ENCODE results near the gene FAM200B.

The FAM200B gene

DNA sequence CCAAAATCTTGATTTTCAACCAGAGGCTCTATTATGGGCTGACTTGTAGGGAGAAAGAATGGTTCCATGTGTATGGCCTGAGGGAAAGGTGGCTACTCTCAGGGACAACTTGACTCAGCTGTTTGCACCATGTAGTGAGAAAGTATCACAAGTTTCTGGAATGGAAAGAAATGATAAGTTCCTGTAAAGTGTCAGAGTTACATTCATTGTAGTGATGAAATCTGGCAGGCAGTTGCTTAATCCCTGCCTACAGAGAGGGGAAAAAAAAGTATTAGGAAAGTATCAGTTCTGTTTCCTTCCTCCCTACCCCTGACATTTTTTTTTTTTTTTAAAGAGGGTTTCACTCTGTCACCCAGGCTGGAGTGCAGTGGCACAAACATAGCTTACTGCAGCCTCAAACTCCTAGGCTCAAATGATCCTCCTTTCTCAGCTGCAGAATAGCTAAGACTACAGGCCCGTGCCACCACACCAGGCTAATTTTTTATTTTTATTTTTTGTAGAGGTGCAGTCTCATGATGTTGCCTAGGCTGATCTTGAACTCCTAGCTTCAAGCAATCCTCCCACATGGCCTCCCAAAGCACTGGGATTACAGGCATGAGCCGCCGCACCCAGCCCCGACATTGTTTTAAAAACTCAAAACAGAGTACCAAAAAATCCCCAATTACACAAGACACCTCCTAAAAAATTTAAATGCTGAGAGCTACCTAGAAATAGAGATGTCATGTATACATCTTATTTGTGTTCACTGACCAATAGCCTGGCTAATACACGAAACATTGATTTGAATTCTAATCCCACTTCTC lies 21.7 kb upstream of the FAM200B start:
- no peaks in the 10 kb centered on the region for H3K27me3 ChIP-seq (ENCODE audit: insufficient read depth, low read length)
- H3K4me3 ChIP-seq (ENCODE audit: low read depth, low read length, poor library complexity, severe bottlenecking), result no peak overlapping the region
- no peaks in the 10 kb centered on the region for H3K36me3 ChIP-seq (ENCODE audit: insufficient read depth, low read length)
- no peak overlapping the region for H3K4me2 ChIP-seq (ENCODE audit: low read length)
- no peak overlapping the region for H3K9ac ChIP-seq (ENCODE audit: low read length)
- H3K27ac ChIP-seq (ENCODE audit: low read depth, low read length, poor library complexity, severe bottlenecking), result no peak overlapping the region
- H4K20me1 ChIP-seq (ENCODE audit: insufficient read depth, low read length), result no peaks in the 10 kb centered on the region
- H3K4me1 ChIP-seq (ENCODE audit: insufficient read depth, low read length, severe bottlenecking), result peaks cover 21% of the 10 kb centered on the region
- H3F3A ChIP-seq (ENCODE audit: insufficient read depth, low read length), result no peaks in the 10 kb centered on the region; the same call in 1 of the 2 replicates
- H3K9me3 ChIP-seq (ENCODE audit: low read length), result no peaks in the 10 kb centered on the region
- H3K79me2 ChIP-seq (ENCODE audit: insufficient read depth, low read length), result no peaks in the 10 kb centered on the region
- H3K9me2 ChIP-seq (ENCODE audit: low read depth, low read length), result no peaks in the 10 kb centered on the region
- no peak for TF ChIP-seq EZH2 (IDR thresholded peaks at IDR 0.05; ENCODE audit: borderline replicate concordance, low read length)
- TF ChIP-seq, protein P1, sequence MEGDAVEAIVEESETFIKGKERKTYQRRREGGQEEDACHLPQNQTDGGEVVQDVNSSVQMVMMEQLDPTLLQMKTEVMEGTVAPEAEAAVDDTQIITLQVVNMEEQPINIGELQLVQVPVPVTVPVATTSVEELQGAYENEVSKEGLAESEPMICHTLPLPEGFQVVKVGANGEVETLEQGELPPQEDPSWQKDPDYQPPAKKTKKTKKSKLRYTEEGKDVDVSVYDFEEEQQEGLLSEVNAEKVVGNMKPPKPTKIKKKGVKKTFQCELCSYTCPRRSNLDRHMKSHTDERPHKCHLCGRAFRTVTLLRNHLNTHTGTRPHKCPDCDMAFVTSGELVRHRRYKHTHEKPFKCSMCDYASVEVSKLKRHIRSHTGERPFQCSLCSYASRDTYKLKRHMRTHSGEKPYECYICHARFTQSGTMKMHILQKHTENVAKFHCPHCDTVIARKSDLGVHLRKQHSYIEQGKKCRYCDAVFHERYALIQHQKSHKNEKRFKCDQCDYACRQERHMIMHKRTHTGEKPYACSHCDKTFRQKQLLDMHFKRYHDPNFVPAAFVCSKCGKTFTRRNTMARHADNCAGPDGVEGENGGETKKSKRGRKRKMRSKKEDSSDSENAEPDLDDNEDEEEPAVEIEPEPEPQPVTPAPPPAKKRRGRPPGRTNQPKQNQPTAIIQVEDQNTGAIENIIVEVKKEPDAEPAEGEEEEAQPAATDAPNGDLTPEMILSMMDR (IDR thresholded peaks at IDR 0.05; ENCODE audit: low read length), result no peak
- H2AFZ ChIP-seq (ENCODE audit: low read length), result no peak overlapping the region

DNA sequence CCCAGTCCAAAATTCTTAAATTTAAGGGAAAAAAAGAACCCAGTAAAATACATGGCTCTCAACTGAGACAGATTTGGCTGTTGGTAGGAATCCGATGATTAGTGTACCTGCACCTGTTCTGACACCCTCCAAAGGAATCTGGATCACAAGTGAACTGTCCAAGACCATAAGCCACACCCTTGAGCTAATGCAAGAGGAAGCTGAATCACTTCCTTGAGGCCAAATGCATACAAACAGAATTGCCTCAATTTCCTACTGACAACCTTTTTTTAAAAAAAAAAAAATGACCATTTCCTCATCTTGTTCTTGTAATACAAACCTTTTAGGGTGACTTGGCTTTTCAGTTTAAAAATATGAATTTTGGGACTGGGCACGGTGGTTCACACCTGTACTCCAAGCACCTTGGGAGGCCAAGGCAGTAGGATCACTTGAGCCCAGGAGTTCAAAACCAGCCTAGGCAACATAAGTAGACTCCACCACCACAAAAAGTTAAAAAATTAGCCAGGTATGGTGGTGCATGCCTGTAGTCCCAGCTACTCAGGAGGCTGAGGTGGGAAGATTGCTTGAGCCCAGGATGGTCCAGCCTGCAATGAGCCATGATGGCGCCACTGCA lies 15.8 kb upstream of the FAM200B start:
- Histone ChIP-seq H3F3A (ENCODE audit: insufficient read depth, low read length) (no peaks in the 10 kb centered on the region), H3K4me2 (ENCODE audit: low read length) (no peak overlapping the region), H4K20me1 (ENCODE audit: insufficient read depth, low read length) (no peaks in the 10 kb centered on the region), H3K27ac (ENCODE audit: low read depth, low read length, poor library complexity, severe bottlenecking) (no peak overlapping the region), H3K9me3 (ENCODE audit: low read length) (no peaks in the 10 kb centered on the region), H3K4me3 (ENCODE audit: low read depth, low read length, poor library complexity, severe bottlenecking) (no peak overlapping the region), H3K4me1 (ENCODE audit: insufficient read depth, low read length, severe bottlenecking) (peaks cover 21% of the 10 kb centered on the region), H3K79me2 (ENCODE audit: insufficient read depth, low read length) (no peaks in the 10 kb centered on the region), H2AFZ (ENCODE audit: low read length) (no peak overlapping the region), H3K9ac (ENCODE audit: low read length) (no peak overlapping the region), H3K36me3 (ENCODE audit: insufficient read depth, low read length) (peaks cover 5% of the 10 kb centered on the region; the same call in 1 of the 2 replicates), H3K27me3 (ENCODE audit: insufficient read depth, low read length) (no peaks in the 10 kb centered on the region), H3K9me2 (ENCODE audit: low read depth, low read length) (no peaks in the 10 kb centered on the region)
- TF ChIP-seq, protein P1 (IDR thresholded peaks at IDR 0.05; ENCODE audit: low read length), result no peak
- TF ChIP-seq EZH2 (IDR thresholded peaks at IDR 0.05; ENCODE audit: borderline replicate concordance, low read length), result no peak

DNA sequence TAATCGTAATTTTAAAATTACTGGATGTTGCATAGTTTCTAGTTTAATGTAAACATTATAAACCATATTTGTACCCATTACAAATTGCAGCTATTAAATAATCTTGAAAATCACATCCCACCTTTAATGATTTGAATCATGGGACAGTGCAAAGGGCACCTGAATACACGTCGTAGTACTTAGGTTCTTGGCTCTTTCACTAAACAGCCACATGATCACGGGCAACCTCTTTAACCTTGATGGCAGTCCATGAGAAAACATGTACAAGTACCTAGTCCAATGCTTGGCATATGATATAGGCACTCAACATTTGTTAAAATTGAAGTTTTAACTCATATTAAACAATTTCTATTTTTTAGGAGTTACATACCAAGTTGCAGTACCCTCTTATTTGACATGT lies 14.6 kb upstream of the FAM200B start:
- Histone ChIP-seq H4K20me1 (ENCODE audit: insufficient read depth, low read length) (no peaks in the 10 kb centered on the region), H3K9me2 (ENCODE audit: low read depth, low read length) (no peaks in the 10 kb centered on the region), H3K9me3 (ENCODE audit: low read length) (no peaks in the 10 kb centered on the region), H2AFZ (ENCODE audit: low read length) (no peak overlapping the region), H3K27ac (ENCODE audit: low read depth, low read length, poor library complexity, severe bottlenecking) (no peak overlapping the region), H3K4me2 (ENCODE audit: low read length) (no peak overlapping the region), H3F3A (ENCODE audit: insufficient read depth, low read length) (no peaks in the 10 kb centered on the region), H3K27me3 (ENCODE audit: insufficient read depth, low read length) (no peaks in the 10 kb centered on the region), H3K9ac (ENCODE audit: low read length) (no peak overlapping the region), H3K79me2 (ENCODE audit: insufficient read depth, low read length) (no peaks in the 10 kb centered on the region), H3K36me3 (ENCODE audit: insufficient read depth, low read length) (peaks cover 5% of the 10 kb centered on the region; the same call in 1 of the 2 replicates), H3K4me1 (ENCODE audit: insufficient read depth, low read length, severe bottlenecking) (peaks cover 28% of the 10 kb centered on the region), H3K4me3 (ENCODE audit: low read depth, low read length, poor library complexity, severe bottlenecking) (no peak overlapping the region)
- TF ChIP-seq, protein P1 (IDR thresholded peaks at IDR 0.05; ENCODE audit: low read length), result no peak
- TF ChIP-seq EZH2 (IDR thresholded peaks at IDR 0.05; ENCODE audit: borderline replicate concordance, low read length), result no peak

Data from OCI-LY1 (cell line).